ENCODE data around the gene ATAD3A. TPM values are rescaled to one million over a fixed set of nuclear protein-coding genes. Genes with fewer than 3 reads are reported as not detected.
"Not testable (repeated sequence)": the region's sequence is repeated elsewhere in the genome, so short reads cannot be mapped to it uniquely, and the experiment has no call there.

ATAD3A gene
- total and polyA plus RNA-seq, 11 donors: 11.3 to 49.5 (median 19.6) TPM

DNA sequence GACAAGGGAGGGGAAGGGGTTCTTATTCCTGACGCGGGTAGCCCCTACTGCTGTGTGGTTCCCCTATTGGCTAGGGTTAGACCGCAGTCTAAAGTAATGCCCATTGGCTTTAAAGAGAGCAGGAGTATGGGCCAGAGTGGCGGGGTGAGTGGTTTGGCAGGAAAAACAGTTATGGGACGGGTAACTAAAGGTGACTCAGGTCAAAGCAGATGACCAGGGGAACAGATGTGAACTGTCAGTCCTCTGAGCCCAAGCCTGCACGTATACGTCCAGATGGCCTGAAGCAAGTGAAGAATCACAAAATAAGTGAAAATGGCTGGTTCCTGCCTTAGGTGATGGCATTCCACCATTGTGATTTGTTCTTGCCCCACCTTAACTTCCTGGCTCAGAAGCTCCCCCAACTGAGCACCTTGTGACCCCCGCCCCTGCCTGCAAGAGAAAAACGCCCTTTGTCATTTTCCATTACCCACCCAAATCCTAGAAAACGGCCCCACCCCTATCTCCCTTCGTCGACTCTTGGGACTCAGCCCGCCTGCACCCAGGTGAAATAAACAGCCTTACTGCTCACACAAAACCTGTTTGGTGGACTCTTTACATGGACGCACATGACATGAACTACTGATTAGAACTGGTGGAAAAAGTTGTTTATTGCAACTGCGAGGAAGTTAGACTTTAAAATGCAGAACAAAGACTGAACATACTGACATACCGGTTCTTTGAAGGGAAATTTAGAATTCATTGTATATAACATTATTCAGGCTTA lies 41.2 kb upstream of the ATAD3A start:
- H3K27ac ChIP-seq: peak overlapping the region; percentile 63 to 93 (median 86)
- no peak for ATAC-seq
- WGBS, 4 donors: 16 to 23% (median 18%) methylated on average over 15 to 16 of the region's 16 CpGs

DNA sequence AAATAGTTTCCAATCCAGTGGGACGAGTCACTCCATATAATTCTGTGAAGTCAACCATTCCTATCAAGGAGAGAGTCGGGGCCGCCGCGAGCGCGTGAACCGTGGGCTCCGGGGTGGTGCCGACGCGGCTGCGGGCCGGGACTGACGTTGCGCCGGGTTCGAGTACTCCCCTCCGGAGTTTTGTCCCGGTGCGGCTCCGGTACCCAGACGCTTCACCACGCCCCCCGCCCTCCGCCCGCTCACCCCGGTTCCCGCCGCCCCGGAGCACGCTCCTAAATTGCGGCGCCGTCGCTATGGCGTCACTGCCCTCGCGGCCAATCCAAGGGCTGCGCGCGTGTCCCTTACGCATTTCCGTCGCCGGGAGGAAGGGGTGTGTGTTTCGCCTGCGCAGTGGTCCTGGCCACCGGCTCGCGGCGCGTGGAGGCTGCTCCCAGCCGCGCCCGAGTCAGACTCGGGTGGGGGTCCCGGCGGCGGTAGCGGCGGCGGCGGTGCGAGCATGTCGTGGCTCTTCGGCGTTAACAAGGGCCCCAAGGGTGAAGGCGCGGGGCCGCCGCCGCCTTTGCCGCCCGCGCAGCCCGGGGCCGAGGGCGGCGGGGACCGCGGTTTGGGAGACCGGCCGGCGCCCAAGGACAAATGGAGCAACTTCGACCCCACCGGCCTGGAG lies 40.4 kb upstream of the ATAD3A start, which contains the start of gene ATAD3B:
Gene ATAD3B, plus strand, starts transcription at position 377 of the 664 bp plus-strand sequence. Its CDS starts 120 bp downstream, at position 497.
- no peaks in the 10 kb centered on the region for H3K9me3 ChIP-seq
- no peaks in the 10 kb centered on the region for H3K27me3 ChIP-seq
- TF ChIP-seq, protein P1, sequence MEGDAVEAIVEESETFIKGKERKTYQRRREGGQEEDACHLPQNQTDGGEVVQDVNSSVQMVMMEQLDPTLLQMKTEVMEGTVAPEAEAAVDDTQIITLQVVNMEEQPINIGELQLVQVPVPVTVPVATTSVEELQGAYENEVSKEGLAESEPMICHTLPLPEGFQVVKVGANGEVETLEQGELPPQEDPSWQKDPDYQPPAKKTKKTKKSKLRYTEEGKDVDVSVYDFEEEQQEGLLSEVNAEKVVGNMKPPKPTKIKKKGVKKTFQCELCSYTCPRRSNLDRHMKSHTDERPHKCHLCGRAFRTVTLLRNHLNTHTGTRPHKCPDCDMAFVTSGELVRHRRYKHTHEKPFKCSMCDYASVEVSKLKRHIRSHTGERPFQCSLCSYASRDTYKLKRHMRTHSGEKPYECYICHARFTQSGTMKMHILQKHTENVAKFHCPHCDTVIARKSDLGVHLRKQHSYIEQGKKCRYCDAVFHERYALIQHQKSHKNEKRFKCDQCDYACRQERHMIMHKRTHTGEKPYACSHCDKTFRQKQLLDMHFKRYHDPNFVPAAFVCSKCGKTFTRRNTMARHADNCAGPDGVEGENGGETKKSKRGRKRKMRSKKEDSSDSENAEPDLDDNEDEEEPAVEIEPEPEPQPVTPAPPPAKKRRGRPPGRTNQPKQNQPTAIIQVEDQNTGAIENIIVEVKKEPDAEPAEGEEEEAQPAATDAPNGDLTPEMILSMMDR (IDR thresholded peaks at IDR 0.05): no peak
- TF ChIP-seq POLR2A (IDR thresholded peaks at IDR 0.05): peak in 1 of 2 donors; percentile 76
- ATAC-seq (peak; percentile 98 to 99 (median 98)), DNase-seq (peak; percentile 91 to 97 (median 96))
- H3K4me3 ChIP-seq: peak within 1 kb of the TSS; percentile 60 to 97 (median 86)
- 0 to 1% (median 1%) methylated on average over 6 to 87 of the region's 87 CpGs for WGBS, 4 donors
- peak within 1 kb of the TSS; percentile 63 to 93 (median 86) for H3K27ac ChIP-seq
- H3K4me1 ChIP-seq: peaks cover 0 to 26% (median 18%) of the 10 kb centered on the region in 12 donors
- no peaks in the 10 kb centered on the region for H3K36me3 ChIP-seq
- intact Hi-C loops (cut with DNase I): no loop called here

More for the DNA sequence above, 41.2 kb upstream of the ATAD3A start:
- intact Hi-C loops (cut with DNase I): no loop called here
- Histone ChIP-seq H3K4me3 (peak overlapping the region; percentile 60 to 97 (median 86)), H3K9me3 (no peaks in the 10 kb centered on the region), H3K4me1 (peaks cover 0 to 26% (median 18%) of the 10 kb centered on the region in 12 donors), H3K36me3 (no peaks in the 10 kb centered on the region), H3K27me3 (no peaks in the 10 kb centered on the region)
- TF ChIP-seq, protein P1 (IDR thresholded peaks at IDR 0.05): no peak
- TF ChIP-seq POLR2A (IDR thresholded peaks at IDR 0.05): no peak
- DNase-seq: no peak

DNA sequence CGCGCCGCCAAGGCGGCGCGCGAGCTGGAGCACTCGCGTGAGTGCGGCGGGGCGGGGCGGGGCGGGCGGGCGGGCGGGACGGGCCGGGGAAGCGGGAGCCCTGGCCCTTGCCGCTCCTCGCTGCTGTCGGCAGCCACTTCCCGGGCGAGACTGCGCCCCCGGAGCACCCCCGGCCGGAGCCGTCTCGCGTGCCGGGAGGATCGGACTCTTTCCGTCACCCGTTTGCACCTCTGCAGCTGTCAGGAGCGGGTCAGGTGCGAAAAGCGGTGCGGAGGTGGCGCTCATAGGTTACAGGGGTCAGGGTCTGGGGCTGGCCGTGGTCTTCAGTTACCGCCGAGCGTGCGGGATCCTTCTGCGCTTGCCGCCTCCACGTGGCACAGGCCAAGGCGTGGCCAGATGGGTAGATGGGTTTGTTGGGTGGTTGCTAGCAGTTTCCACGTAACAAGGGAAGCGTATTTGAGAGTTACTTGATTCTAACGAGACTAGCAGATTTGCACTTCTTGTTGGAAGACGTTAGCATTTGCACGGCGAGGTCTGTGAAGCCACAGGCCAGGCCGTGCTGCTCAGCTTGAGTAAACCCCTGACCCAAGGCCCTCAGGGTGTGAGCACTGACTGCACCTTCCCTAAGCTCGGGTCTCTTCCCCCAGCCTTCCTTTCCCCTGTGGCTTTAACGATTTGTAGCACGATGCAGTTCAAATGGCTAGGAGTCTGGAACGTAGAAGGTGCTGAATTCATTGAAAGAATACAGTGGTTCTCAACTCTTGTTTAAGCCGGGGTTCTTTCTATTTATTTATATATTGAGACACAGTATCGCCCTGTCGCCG lies 39.7 kb upstream of the ATAD3A start:
- H3K36me3 ChIP-seq; H3K9me3 ChIP-seq; intact Hi-C loops (cut with DNase I); H3K27me3 ChIP-seq; ATAC-seq; DNase-seq: not testable (repeated sequence)
- H3K4me3 ChIP-seq: peak overlapping the region; percentile 60 to 97 (median 86)
- H3K4me1 ChIP-seq: peaks cover 0 to 26% (median 18%) of the 10 kb centered on the region in 12 donors
- H3K27ac ChIP-seq: peak overlapping the region in 8 of 12 donors; percentile 52 to 93 (median 86)
- WGBS, 4 donors: 3 to 20% (median 7%) methylated on average over 12 to 55 of the region's 65 CpGs

DNA sequence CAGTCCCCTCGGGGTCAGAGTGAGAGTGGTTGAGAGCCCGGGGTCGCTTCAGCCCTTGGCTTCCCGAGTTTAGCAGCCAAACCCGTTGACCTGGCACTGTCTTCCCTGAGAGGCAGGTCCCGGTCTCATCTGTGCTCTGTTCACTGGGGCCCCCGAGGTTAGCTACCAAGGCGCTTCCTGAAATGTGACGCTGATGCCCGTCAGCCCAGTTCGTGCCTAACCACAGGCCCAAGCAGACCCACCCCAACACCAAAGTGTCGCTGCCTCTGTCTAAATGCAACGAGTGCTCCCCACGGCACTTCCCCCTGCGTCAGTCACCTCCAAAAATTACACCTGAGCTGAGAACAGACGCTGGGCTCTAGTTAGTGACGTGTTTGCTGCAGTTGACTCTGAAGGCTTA lies 36.0 kb upstream of the ATAD3A start:
- H3K27ac ChIP-seq; H3K9me3 ChIP-seq; H3K27me3 ChIP-seq; ATAC-seq; H3K4me3 ChIP-seq; intact Hi-C loops (cut with DNase I); DNase-seq: not testable (repeated sequence)
- 70 to 92% (median 80%) methylated on average over 5 to 15 of the region's 17 CpGs for WGBS, 4 donors
- peaks cover 0 to 34% (median 22%) of the 10 kb centered on the region in 9 donors for H3K36me3 ChIP-seq
- peaks cover 0 to 19% (median 13%) of the 10 kb centered on the region in 12 donors for H3K4me1 ChIP-seq

Measured in heart left ventricle (tissue), 16 donors.